GM12878 (cell line): ENCODE results near the gene G2E3.

Source experiments
- CEBPB ChIP-seq, 2 experiments: fragments of 150-350 bp in 1 of 2; IDR thresholded peaks; 2 replicates each; pipeline ENCODE4 v1.6.1; 2012 to 2014; ENCODE audit warnings: low read depth in 2 of 2, low read length in 2 of 2, borderline replicate concordance in 1 of 2, inconsistent platforms in 1 of 2
- TF ChIP-seq, protein P1 (sequence below): fragments of 450-650 bp; IDR thresholded peaks from 2 replicates; pipeline ENCODE4 v1.6.1; 2016; ENCODE audit warnings: mild to moderate bottlenecking, moderate library complexity, borderline replicate concordance

- TF ChIP-seq, protein P1, sequence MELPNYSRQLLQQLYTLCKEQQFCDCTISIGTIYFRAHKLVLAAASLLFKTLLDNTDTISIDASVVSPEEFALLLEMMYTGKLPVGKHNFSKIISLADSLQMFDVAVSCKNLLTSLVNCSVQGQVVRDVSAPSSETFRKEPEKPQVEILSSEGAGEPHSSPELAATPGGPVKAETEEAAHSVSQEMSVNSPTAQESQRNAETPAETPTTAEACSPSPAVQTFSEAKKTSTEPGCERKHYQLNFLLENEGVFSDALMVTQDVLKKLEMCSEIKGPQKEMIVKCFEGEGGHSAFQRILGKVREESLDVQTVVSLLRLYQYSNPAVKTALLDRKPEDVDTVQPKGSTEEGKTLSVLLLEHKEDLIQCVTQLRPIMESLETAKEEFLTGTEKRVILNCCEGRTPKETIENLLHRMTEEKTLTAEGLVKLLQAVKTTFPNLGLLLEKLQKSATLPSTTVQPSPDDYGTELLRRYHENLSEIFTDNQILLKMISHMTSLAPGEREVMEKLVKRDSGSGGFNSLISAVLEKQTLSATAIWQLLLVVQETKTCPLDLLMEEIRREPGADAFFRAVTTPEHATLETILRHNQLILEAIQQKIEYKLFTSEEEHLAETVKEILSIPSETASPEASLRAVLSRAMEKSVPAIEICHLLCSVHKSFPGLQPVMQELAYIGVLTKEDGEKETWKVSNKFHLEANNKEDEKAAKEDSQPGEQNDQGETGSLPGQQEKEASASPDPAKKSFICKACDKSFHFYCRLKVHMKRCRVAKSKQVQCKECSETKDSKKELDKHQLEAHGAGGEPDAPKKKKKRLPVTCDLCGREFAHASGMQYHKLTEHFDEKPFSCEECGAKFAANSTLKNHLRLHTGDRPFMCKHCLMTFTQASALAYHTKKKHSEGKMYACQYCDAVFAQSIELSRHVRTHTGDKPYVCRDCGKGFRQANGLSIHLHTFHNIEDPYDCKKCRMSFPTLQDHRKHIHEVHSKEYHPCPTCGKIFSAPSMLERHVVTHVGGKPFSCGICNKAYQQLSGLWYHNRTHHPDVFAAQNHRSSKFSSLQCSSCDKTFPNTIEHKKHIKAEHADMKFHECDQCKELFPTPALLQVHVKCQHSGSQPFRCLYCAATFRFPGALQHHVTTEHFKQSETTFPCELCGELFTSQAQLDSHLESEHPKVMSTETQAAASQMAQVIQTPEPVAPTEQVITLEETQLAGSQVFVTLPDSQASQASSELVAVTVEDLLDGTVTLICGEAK = no peak
- TF ChIP-seq CEBPB (IDR thresholded peaks at IDR 0.05; ENCODE audit: borderline replicate concordance in 1 of 2, low read depth in 2 of 2, low read length in 2 of 2) = no peak
Observed at GRCh38 chr14:30648471-30648870, 89.5 kb downstream of the G2E3 start.
